IgD-negative memory B cell (primary cell): Measurements from ENCODE around the gene PARD3B. TPM values are rescaled to one million over a fixed set of nuclear protein-coding genes. Genes with fewer than 3 reads are reported as not detected.
A peak's percentile ranks its signal among the peaks of the same experiment; 100 is the strongest.

ENCODE experiments used
- H3K27ac Mint-ChIP-seq, 3 donors: one replicate each; pipeline ENCODE4 v1.8.0; 2020 to 2022; ENCODE audit warnings: mild to moderate bottlenecking in 3 of 3, mixed read lengths in 3 of 3, moderate library complexity in 1 of 3
- H3K27me3 Mint-ChIP-seq: one replicate; pipeline ENCODE4 v1.8.0; 2021; ENCODE audit warnings: mixed read lengths
- H3K36me3 Mint-ChIP-seq: one replicate; pipeline ENCODE4 v1.8.0; 2020; ENCODE audit warnings: mild to moderate bottlenecking, mixed read lengths
- H3K4me1 Mint-ChIP-seq, 3 donors: one replicate each; pipeline ENCODE4 v1.8.0; 2020 to 2022; ENCODE audit warnings: mixed read lengths in 3 of 3, mild to moderate bottlenecking in 1 of 3
- H3K4me3 Mint-ChIP-seq, 4 donors: one replicate each; pipeline ENCODE4 v1.8.0; 2020 to 2022; ENCODE audit warnings: mild to moderate bottlenecking in 4 of 4, mixed read lengths in 4 of 4, moderate library complexity in 3 of 4
- H3K9me3 Mint-ChIP-seq, 3 donors: one replicate each; pipeline ENCODE4 v1.8.0; 2020 to 2021; ENCODE audit warnings: mixed read lengths in 3 of 3, mild to moderate bottlenecking in 1 of 3
- polyA plus RNA-seq: library from polyadenylated mRNA; unstranded; fragments of 300-500 nt; fragmentation: Illumina TruSeq; gene quantifications from one replicate; pipeline ENCODE4 v1.2.3, GENCODE V29; 2021

The PARD3B gene
- polyA plus RNA-seq, 1 donor from 2014 or later: 0.04 TPM

DNA sequence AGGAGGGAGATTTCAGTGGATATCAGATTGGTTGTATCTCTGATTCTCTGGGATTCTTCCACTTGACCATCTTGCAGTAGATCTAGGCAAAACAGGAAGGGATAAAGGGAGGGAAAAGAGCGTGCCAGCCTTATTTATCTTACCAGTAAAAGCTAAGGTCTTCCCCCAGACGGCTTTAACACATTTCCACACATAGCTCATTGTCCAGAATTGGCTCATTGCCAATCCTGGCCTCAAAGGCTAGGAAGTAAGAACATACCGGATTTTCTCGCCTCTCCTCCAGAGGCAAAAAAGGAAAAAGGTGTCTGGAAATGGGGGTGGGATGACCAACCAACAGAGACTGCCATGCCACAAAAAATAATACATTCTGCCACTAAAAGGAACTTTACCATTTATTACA, 725.4 kb downstream of the PARD3B start:
- peaks cover 2% of the 10 kb centered on the region for H3K36me3 Mint-ChIP-seq
- no peak overlapping the region for H3K27ac Mint-ChIP-seq
- no peaks in the 10 kb centered on the region for H3K4me1 Mint-ChIP-seq
- peaks cover 3% of the 10 kb centered on the region for H3K27me3 Mint-ChIP-seq
- H3K4me3 Mint-ChIP-seq: peak overlapping the region in 1 of 4 donors; percentile 15
- H3K9me3 Mint-ChIP-seq: no peaks in the 10 kb centered on the region

- H3K4me3 Mint-ChIP-seq: no peak overlapping the region
- H3K4me1 Mint-ChIP-seq: no peaks in the 10 kb centered on the region
- no peak overlapping the region for H3K27ac Mint-ChIP-seq
- peaks cover 3% of the 10 kb centered on the region for H3K27me3 Mint-ChIP-seq
- H3K36me3 Mint-ChIP-seq: peaks cover 2% of the 10 kb centered on the region
- H3K9me3 Mint-ChIP-seq: no peaks in the 10 kb centered on the region
These were observed 727.9 kb downstream of the PARD3B start for GRCh38 chr2:205273148-205273547.

GRCh38 chr2:205273627-205274026, 728.4 kb downstream of the PARD3B start:
- H3K4me3 Mint-ChIP-seq: no peak overlapping the region
- H3K4me1 Mint-ChIP-seq: no peaks in the 10 kb centered on the region
- H3K9me3 Mint-ChIP-seq: no peaks in the 10 kb centered on the region
- H3K27me3 Mint-ChIP-seq: peaks cover 5% of the 10 kb centered on the region
- H3K27ac Mint-ChIP-seq: no peak overlapping the region
- no peaks in the 10 kb centered on the region for H3K36me3 Mint-ChIP-seq

DNA sequence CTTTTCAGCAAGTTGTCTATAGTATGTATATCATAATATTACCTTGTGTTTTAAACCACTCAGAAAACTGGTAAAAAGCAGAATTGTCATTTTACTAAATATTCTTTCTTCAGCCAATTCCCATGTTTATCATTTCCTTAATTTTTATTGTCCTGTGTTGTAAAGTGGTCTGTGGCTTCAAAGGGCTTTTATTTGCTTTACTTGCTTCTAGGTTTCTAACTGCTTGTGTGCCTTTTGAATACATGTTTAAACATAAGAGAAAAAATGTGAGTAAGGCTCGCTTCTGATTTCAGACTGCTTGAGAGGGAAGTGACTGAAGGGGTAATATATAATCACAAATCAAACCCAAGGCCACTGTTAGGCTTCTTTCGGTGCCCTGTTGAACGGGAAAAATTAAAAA, 729.5 kb downstream of the PARD3B start:
- no peak overlapping the region for H3K4me3 Mint-ChIP-seq

DNA sequence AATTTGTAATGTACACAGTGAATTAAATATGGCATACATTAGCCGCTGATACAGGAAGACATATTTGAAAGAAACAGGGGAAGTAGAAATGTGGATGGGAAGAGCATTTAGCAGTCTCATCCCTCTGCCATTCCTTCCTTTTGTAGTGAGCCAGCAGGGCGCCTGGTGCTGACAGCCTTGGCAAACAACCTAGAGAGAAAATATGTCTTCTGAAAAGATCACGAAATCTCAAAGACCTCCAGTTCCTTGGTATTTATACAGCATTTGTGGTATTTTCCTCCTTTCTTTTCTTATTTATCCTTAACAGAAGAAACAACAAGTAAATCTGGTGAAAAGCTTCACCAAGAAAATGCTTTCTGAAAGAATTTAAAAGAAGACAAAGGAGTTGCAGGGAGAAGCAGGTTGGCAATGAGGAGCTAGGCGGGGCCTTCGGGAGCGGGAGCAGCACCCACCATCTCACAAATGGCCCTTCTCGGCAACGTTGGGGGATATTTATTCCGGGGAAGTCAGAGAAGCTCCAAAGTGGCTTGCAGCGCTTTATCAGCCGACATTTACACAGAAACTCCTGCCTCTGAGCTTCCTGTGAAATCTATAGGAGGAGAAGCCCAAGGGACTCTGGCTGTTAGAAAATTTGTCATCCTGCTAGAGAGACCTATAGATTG, 731.0 kb downstream of the PARD3B start:
- H3K27ac Mint-ChIP-seq: no peak overlapping the region
- H3K9me3 Mint-ChIP-seq: no peaks in the 10 kb centered on the region
- no peaks in the 10 kb centered on the region for H3K4me1 Mint-ChIP-seq
- peaks cover 4% of the 10 kb centered on the region for H3K27me3 Mint-ChIP-seq
- no peaks in the 10 kb centered on the region for H3K36me3 Mint-ChIP-seq
- H3K4me3 Mint-ChIP-seq: no peak overlapping the region

More for the DNA sequence above, 729.5 kb downstream of the PARD3B start:
- Mint-ChIP-seq H3K36me3 (no peaks in the 10 kb centered on the region), H3K4me1 (no peaks in the 10 kb centered on the region), H3K27me3 (peaks cover 5% of the 10 kb centered on the region), H3K9me3 (no peaks in the 10 kb centered on the region), H3K27ac (no peak overlapping the region)

DNA sequence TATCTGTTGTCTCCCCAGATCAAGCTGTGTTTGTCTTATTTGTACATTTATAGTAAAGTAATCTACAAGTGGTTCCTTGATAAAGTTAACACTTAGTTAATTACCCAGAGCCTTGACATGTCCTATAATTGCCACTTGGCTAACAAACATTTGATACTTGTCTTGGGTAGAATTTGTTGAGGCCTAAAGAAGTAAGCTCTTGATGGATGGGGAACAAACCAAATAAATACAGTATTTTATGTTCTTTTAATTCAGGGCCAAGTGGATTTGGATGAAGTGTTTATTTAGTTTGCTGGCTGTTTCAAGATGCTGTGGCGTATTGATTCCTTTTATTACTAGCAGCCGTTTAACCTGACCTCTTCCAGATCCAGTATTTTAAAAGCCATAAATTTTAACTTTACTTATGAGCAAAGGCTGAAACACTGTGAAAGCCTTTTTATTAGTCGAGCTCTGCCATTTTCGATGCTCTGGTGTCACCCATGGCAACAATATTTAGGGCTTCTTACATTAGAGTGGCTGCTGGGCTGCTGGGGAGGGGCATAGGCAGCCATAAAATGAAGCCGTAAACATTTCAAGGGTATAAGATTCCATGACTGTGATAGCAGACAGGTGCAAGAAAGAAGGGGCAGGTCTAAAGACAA, 735.4 kb downstream of the PARD3B start:
- H3K4me3 Mint-ChIP-seq: no peak overlapping the region
- no peaks in the 10 kb centered on the region for H3K9me3 Mint-ChIP-seq
- no peaks in the 10 kb centered on the region for H3K4me1 Mint-ChIP-seq
- no peak overlapping the region for H3K27ac Mint-ChIP-seq
- peaks cover 2% of the 10 kb centered on the region for H3K27me3 Mint-ChIP-seq
- H3K36me3 Mint-ChIP-seq: no peaks in the 10 kb centered on the region

GRCh38 chr2:205283736-205284270, 738.5 kb downstream of the PARD3B start:
- Mint-ChIP-seq H3K4me1 (no peaks in the 10 kb centered on the region), H3K27ac (no peak overlapping the region), H3K4me3 (no peak overlapping the region), H3K36me3 (no peaks in the 10 kb centered on the region), H3K27me3 (no peaks in the 10 kb centered on the region), H3K9me3 (no peaks in the 10 kb centered on the region)

DNA sequence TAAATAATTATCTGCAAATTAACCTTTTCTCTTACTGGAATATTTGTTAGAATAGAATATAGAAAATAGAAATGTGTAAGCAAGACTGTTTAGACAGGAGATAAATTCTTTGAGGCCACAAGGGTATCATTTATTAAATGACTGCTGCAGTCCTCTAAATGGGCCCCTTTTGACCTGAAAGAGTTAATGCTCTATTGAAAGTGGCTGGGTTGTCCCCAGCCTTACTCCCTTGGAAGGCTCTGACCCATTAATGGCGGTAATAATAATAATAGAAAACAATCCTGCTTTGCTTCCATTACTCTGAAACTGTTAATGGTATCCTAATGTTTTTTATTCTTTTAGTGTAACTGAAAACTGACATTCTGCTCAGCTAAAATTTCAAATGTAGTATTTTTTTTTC, 739.1 kb downstream of the PARD3B start:
- H3K27ac Mint-ChIP-seq: no peak overlapping the region
- H3K9me3 Mint-ChIP-seq: no peaks in the 10 kb centered on the region
- H3K27me3 Mint-ChIP-seq: no peaks in the 10 kb centered on the region
- H3K36me3 Mint-ChIP-seq: no peaks in the 10 kb centered on the region
- no peak overlapping the region for H3K4me3 Mint-ChIP-seq
- H3K4me1 Mint-ChIP-seq: no peaks in the 10 kb centered on the region

GRCh38 chr2:205287316-205287715, 742.0 kb downstream of the PARD3B start:
- no peak overlapping the region for H3K27ac Mint-ChIP-seq
- H3K4me3 Mint-ChIP-seq: no peak overlapping the region
- H3K27me3 Mint-ChIP-seq: no peaks in the 10 kb centered on the region
- H3K4me1 Mint-ChIP-seq: no peaks in the 10 kb centered on the region
- no peaks in the 10 kb centered on the region for H3K9me3 Mint-ChIP-seq
- H3K36me3 Mint-ChIP-seq: no peaks in the 10 kb centered on the region

GRCh38 chr2:205288686-205289085, 743.4 kb downstream of the PARD3B start:
- no peaks in the 10 kb centered on the region for H3K27me3 Mint-ChIP-seq
- H3K4me3 Mint-ChIP-seq: no peak overlapping the region
- H3K27ac Mint-ChIP-seq: no peak overlapping the region
- H3K36me3 Mint-ChIP-seq: no peaks in the 10 kb centered on the region
- H3K9me3 Mint-ChIP-seq: no peaks in the 10 kb centered on the region
- no peaks in the 10 kb centered on the region for H3K4me1 Mint-ChIP-seq

DNA sequence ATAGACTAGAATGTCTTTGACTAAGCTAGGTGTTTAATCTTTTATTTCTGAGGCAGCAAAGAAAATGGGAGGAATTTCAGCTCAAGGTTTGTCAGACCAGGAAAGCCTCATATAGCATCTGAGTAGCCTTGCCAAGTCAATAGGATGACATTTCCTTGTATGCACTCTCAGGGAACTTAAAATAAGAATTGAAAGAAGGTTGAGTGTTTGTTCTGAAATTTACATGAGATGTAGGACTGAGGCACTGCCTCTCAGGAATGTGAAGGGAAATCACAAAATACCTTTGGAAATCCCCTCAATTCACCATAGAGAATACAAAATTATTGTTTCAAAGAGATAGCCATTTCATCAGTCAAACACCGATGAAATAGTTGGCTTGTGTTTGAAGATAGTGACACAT, 745.0 kb downstream of the PARD3B start:
- Mint-ChIP-seq H3K4me1 (no peaks in the 10 kb centered on the region), H3K27me3 (no peaks in the 10 kb centered on the region), H3K9me3 (no peaks in the 10 kb centered on the region), H3K36me3 (no peaks in the 10 kb centered on the region), H3K27ac (no peak overlapping the region), H3K4me3 (no peak overlapping the region)

DNA sequence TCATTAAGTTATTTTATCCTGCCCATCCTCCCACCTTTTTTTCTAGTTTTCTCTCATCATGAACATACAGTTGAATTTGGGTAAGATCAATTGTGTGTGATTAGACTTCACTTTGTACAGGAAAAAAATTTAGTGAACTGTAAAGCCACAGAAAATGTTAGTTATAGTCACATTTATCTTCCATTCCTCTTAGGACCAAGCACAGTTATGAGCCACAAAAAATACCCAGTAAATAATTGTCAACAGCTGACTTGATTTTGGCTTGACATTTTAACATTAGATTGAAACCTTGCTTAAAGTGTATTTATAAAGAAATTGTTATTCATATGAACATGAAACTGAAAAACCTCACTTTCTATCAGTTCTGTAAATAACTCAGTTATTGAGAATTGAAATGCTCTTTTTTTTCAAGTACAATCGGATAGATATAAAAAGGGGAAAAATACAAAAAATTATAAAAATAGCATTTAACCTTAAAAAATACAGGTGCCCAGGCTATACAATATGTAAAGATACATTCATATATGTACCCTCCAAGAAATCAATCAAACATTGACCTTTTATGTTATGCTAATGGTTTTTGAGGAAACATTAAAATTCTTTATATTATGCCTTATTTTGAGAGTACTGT, 747.5 kb downstream of the PARD3B start:
- H3K4me3 Mint-ChIP-seq: no peak overlapping the region
- H3K9me3 Mint-ChIP-seq: no peaks in the 10 kb centered on the region
- no peaks in the 10 kb centered on the region for H3K27me3 Mint-ChIP-seq
- no peak overlapping the region for H3K27ac Mint-ChIP-seq
- H3K4me1 Mint-ChIP-seq: no peaks in the 10 kb centered on the region
- H3K36me3 Mint-ChIP-seq: no peaks in the 10 kb centered on the region

- no peaks in the 10 kb centered on the region for H3K4me1 Mint-ChIP-seq
- no peak overlapping the region for H3K27ac Mint-ChIP-seq
- H3K9me3 Mint-ChIP-seq: no peaks in the 10 kb centered on the region
- H3K36me3 Mint-ChIP-seq: no peaks in the 10 kb centered on the region
- no peaks in the 10 kb centered on the region for H3K27me3 Mint-ChIP-seq
- no peak overlapping the region for H3K4me3 Mint-ChIP-seq
These were observed 748.3 kb downstream of the PARD3B start for GRCh38 chr2:205293559-205293958.

- H3K9me3 Mint-ChIP-seq: no peaks in the 10 kb centered on the region
- H3K4me1 Mint-ChIP-seq: no peaks in the 10 kb centered on the region
- H3K27me3 Mint-ChIP-seq: no peaks in the 10 kb centered on the region
- no peak overlapping the region for H3K27ac Mint-ChIP-seq
- no peaks in the 10 kb centered on the region for H3K36me3 Mint-ChIP-seq
- no peak overlapping the region for H3K4me3 Mint-ChIP-seq
These were observed 751.7 kb downstream of the PARD3B start for GRCh38 chr2:205296959-205297358.

GRCh38 chr2:205297368-205297767, 752.1 kb downstream of the PARD3B start:
- Mint-ChIP-seq H3K4me3 (no peak overlapping the region), H3K27ac (no peak overlapping the region), H3K27me3 (no peaks in the 10 kb centered on the region), H3K36me3 (no peaks in the 10 kb centered on the region), H3K4me1 (no peaks in the 10 kb centered on the region), H3K9me3 (no peaks in the 10 kb centered on the region)

DNA sequence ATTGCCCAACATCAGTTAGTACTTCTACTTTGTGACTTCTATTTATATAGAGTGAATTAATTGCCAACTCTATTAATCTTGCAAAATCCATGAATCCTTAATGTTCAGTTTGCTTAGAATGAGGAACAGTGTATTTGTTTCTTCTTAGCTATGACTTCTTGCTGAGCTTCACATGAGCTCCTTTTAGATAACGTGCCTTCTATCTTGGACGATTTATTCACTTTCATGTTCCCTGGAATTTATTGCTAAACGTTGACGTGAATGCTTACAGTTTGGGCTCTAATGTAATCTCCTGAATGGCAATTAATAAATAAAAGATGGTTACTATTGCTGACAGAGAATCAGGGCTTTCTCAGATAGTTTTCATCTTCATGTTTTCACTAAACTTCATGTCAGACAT, 752.6 kb downstream of the PARD3B start:
- Mint-ChIP-seq H3K4me3 (no peak overlapping the region), H3K27me3 (no peaks in the 10 kb centered on the region), H3K36me3 (no peaks in the 10 kb centered on the region), H3K27ac (no peak overlapping the region), H3K4me1 (no peaks in the 10 kb centered on the region), H3K9me3 (no peaks in the 10 kb centered on the region)
